ENCODE measurements around the gene PRR5L.

The PRR5L gene

DNA sequence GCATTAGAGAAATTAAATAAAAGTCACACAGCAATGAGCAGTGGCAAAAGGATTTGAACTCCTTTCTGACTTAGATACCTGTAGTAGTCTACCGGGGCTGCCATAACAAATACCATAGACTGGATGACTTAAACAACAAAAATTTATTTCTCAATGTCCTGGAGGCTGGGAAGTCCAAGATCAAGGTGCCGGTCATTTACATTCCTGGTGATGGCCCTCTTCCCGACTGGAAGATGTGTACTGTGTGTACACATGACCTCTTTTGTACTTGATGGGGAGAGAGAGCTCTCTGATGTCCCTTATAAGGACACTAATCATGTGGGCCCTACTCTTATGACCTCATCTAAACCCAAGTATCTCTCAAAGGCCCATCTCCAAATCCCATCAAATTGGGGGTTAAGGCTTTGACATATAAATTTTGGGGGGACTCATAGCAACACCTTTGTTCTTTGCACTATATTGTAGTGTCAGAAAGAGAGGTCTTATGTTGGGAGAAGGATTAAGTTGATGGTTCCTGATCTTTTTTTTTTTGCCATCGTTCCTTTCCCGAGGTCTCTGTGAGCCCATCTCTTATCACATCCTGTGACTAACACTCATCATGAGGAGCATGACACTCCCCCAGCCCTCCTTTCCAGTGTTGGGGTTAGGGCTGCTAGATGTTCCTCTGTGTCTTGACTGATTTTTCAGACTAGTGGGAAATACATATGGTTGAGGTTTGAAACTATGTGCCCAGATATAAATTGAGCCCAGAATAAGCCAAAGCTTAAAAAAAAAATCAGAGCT lies 109.7 kb downstream of the PRR5L start:
- TF ChIP-seq EZH2phosphoT487 (conservative IDR thresholded peaks at IDR 0.05; ENCODE audit: low read length): no peak
- TF ChIP-seq, protein P1, sequence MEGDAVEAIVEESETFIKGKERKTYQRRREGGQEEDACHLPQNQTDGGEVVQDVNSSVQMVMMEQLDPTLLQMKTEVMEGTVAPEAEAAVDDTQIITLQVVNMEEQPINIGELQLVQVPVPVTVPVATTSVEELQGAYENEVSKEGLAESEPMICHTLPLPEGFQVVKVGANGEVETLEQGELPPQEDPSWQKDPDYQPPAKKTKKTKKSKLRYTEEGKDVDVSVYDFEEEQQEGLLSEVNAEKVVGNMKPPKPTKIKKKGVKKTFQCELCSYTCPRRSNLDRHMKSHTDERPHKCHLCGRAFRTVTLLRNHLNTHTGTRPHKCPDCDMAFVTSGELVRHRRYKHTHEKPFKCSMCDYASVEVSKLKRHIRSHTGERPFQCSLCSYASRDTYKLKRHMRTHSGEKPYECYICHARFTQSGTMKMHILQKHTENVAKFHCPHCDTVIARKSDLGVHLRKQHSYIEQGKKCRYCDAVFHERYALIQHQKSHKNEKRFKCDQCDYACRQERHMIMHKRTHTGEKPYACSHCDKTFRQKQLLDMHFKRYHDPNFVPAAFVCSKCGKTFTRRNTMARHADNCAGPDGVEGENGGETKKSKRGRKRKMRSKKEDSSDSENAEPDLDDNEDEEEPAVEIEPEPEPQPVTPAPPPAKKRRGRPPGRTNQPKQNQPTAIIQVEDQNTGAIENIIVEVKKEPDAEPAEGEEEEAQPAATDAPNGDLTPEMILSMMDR (IDR thresholded peaks at IDR 0.05; ENCODE audit: insufficient read depth, low read length, poor library complexity, severe bottlenecking): no peak
- H3K79me2 ChIP-seq (ENCODE audit: insufficient read depth, low read length): no peaks in the 10 kb centered on the region
- no peaks in the 10 kb centered on the region for H3K36me3 ChIP-seq (ENCODE audit: low read length)
- no peak overlapping the region for H2AFZ ChIP-seq (ENCODE audit: low read depth, low read length, severe bottlenecking)
- H3K4me2 ChIP-seq (ENCODE audit: low read depth, low read length, poor library complexity, severe bottlenecking): no peak overlapping the region
- H3K9ac ChIP-seq (ENCODE audit: low read length): no peak overlapping the region
- H3K27me3 ChIP-seq (ENCODE audit: low read length): no peaks in the 10 kb centered on the region
- no peaks in the 10 kb centered on the region for H4K20me1 ChIP-seq (ENCODE audit: low read depth, low read length)
- no peaks in the 10 kb centered on the region for H3F3A ChIP-seq (ENCODE audit: insufficient read depth)
- no peaks in the 10 kb centered on the region for H3K9me3 ChIP-seq (ENCODE audit: insufficient read depth, low read length)
- H3K27ac ChIP-seq (ENCODE audit: low read depth, low read length): no peak overlapping the region
- no peak overlapping the region for H3K4me3 ChIP-seq (ENCODE audit: insufficient read depth, low read length, poor library complexity, severe bottlenecking)
- H3K9me2 ChIP-seq (replicated peaks; ENCODE audit: insufficient read depth, low read length): no peaks in the 10 kb centered on the region

DNA sequence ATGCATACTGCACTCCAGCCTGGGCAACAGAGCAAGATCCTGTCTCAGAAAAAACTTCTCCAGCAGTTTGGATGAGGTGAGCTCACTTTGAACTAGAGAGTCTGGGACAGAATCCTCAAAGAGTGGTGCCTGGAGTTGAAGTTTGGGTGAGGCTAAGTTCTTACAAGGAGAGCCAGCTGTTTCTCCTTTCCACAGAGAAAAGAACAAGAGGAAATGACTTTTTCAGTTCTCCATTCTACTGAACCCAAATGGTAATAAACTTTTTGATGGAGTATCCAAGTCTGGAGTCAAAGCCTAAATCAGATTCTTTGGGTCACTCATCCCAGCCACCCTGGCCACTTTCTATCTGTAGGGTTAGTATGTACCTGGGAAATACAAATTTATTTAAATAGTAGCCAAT lies 111.3 kb downstream of the PRR5L start:
- Histone ChIP-seq H3K4me3 (ENCODE audit: insufficient read depth, low read length, poor library complexity, severe bottlenecking) (no peak overlapping the region), H2AFZ (ENCODE audit: low read depth, low read length, severe bottlenecking) (no peak overlapping the region), H3K36me3 (ENCODE audit: low read length) (no peaks in the 10 kb centered on the region), H3K79me2 (ENCODE audit: insufficient read depth, low read length) (no peaks in the 10 kb centered on the region), H3K9ac (ENCODE audit: low read length) (no peak overlapping the region), H3K27me3 (ENCODE audit: low read length) (no peaks in the 10 kb centered on the region), H3K27ac (ENCODE audit: low read depth, low read length) (no peak overlapping the region), H3K4me2 (ENCODE audit: low read depth, low read length, poor library complexity, severe bottlenecking) (no peak overlapping the region), H4K20me1 (ENCODE audit: low read depth, low read length) (no peaks in the 10 kb centered on the region), H3K9me3 (ENCODE audit: insufficient read depth, low read length) (no peaks in the 10 kb centered on the region), H3F3A (ENCODE audit: insufficient read depth) (no peaks in the 10 kb centered on the region), H3K9me2 (replicated peaks; ENCODE audit: insufficient read depth, low read length) (no peaks in the 10 kb centered on the region)
- TF ChIP-seq, protein P1 (IDR thresholded peaks at IDR 0.05; ENCODE audit: insufficient read depth, low read length, poor library complexity, severe bottlenecking): no peak
- no peak for TF ChIP-seq EZH2phosphoT487 (conservative IDR thresholded peaks at IDR 0.05; ENCODE audit: low read length)

DNA sequence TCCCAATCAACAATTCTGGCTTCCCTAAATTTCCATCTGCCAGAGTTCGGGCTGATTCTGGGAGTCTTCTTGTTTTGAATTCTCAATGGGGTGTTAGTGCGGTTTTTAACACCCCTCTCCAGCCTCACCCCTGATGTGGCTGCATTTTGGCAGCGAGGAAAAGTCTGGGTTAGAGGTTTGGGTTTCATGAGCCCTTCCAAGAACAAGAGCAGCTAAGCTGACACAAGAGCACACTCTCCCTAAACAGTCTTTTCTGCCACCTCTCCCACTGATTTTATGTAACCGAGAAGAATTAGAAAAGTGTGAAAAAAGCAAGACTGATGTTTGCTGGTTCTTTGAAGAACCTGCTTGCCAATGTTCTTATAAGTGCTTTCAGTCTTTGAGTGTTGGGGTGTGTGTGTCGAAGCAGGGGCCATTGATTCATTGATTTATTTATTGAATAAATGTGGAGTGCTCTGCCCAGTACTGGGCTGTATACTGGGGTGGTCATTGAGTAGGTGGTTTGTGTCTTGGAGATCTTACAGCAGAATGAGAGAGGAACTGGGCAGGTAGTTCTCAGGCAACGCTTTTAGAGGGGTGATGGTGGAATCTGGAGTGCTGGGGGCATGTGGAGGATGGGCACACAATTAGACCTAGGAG lies 112.5 kb downstream of the PRR5L start:
- TF ChIP-seq, protein P1 (IDR thresholded peaks at IDR 0.05; ENCODE audit: insufficient read depth, low read length, poor library complexity, severe bottlenecking): no peak

More for the DNA sequence above, 112.5 kb downstream of the PRR5L start:
- Histone ChIP-seq H4K20me1 (ENCODE audit: low read depth, low read length) (no peaks in the 10 kb centered on the region), H3K9ac (ENCODE audit: low read length) (no peak overlapping the region), H2AFZ (ENCODE audit: low read depth, low read length, severe bottlenecking) (no peak overlapping the region), H3K4me3 (ENCODE audit: insufficient read depth, low read length, poor library complexity, severe bottlenecking) (no peak overlapping the region), H3K9me3 (ENCODE audit: insufficient read depth, low read length) (no peaks in the 10 kb centered on the region), H3K36me3 (ENCODE audit: low read length) (no peaks in the 10 kb centered on the region), H3K27ac (ENCODE audit: low read depth, low read length) (no peak overlapping the region), H3K79me2 (ENCODE audit: insufficient read depth, low read length) (no peaks in the 10 kb centered on the region), H3F3A (ENCODE audit: insufficient read depth) (no peaks in the 10 kb centered on the region), H3K4me2 (ENCODE audit: low read depth, low read length, poor library complexity, severe bottlenecking) (no peak overlapping the region), H3K9me2 (replicated peaks; ENCODE audit: insufficient read depth, low read length) (no peaks in the 10 kb centered on the region), H3K27me3 (ENCODE audit: low read length) (no peaks in the 10 kb centered on the region)

Data from SU-DHL-6 (cell line).